ELF-1 (cell line): ENCODE data around the gene ZC3H7A.
A peak's percentile ranks its signal among the peaks of the same experiment; 100 is the strongest.
"Not testable (repeated sequence)": the region's sequence is repeated elsewhere in the genome, so short reads cannot be mapped to it uniquely, and the experiment has no call there.

Experiments
- DNase-seq: peaks from one replicate; pipeline ENCODE4 v3.0.0-alpha.2; 2016; ENCODE audit warnings: low read depth, low spot score

The ZC3H7A gene

GRCh38 chr16:11797166-11797956 lies at the start of gene ZC3H7A:
TSS of gene ZC3H7A (minus strand) at chr16:11797258. CDS start at chr16:11782354, 14,904 bp downstream.
- DNase-seq, result peak; percentile 99

- no peak for DNase-seq
These were observed 47.4 kb upstream of the ZC3H7A start for GRCh38 chr16:11844499-11844898.

- no peak for DNase-seq
These were observed 46.8 kb upstream of the ZC3H7A start for GRCh38 chr16:11843861-11844260.

- no peak for DNase-seq
These were observed 46.1 kb upstream of the ZC3H7A start for GRCh38 chr16:11843206-11843605.

GRCh38 chr16:11841026-11841425 lies 44.0 kb upstream of the ZC3H7A start:
- no peak for DNase-seq

- no peak for DNase-seq
These were observed 39.7 kb upstream of the ZC3H7A start for GRCh38 chr16:11836650-11837244.

- peak; percentile 51 for DNase-seq
These were observed 39.0 kb upstream of the ZC3H7A start for GRCh38 chr16:11835891-11836649.

GRCh38 chr16:11835309-11835708 lies 38.3 kb upstream of the ZC3H7A start:
- no peak for DNase-seq

GRCh38 chr16:11833951-11834695 lies 37.1 kb upstream of the ZC3H7A start:
- no peak for DNase-seq

GRCh38 chr16:11828696-11829095 lies 31.6 kb upstream of the ZC3H7A start:
- DNase-seq, result peak; percentile 18

GRCh38 chr16:11825520-11826165 lies 28.6 kb upstream of the ZC3H7A start:
- DNase-seq, result peak; percentile 32

- DNase-seq, result peak; percentile 34
These were observed 27.3 kb upstream of the ZC3H7A start for GRCh38 chr16:11824362-11824761.

- not testable (repeated sequence) for DNase-seq
These were observed 26.6 kb upstream of the ZC3H7A start for GRCh38 chr16:11823645-11824044.

- DNase-seq, result no peak
These were observed 22.7 kb upstream of the ZC3H7A start for GRCh38 chr16:11819798-11820197.

- DNase-seq, result not testable (repeated sequence)
These were observed 21.9 kb upstream of the ZC3H7A start for GRCh38 chr16:11818970-11819369.

- no peak for DNase-seq
These were observed 19.1 kb upstream of the ZC3H7A start for GRCh38 chr16:11816123-11816522.

GRCh38 chr16:11814800-11815199 lies 17.7 kb upstream of the ZC3H7A start:
- not testable (repeated sequence) for DNase-seq

- no peak for DNase-seq
These were observed 9.7 kb upstream of the ZC3H7A start for GRCh38 chr16:11806721-11807120.

- DNase-seq, result no peak
These were observed 8.5 kb upstream of the ZC3H7A start for GRCh38 chr16:11805556-11805955.

GRCh38 chr16:11801481-11802021 lies 4.5 kb upstream of the ZC3H7A start:
- no peak for DNase-seq

GRCh38 chr16:11800382-11800718 lies 3.3 kb upstream of the ZC3H7A start:
- DNase-seq, result no peak
